ENCODE data around the gene ZNF205.

Gene ZNF205

GRCh38 chr16:3150346-3151218 is 38.2 kb downstream of the ZNF205 start:
- Histone ChIP-seq H3K27ac (peak overlapping the region; percentile 82), H3K9me3 (ENCODE audit: control insufficient read depth, low read length) (no peaks in the 10 kb centered on the region), H3K4me2 (ENCODE audit: low read length) (peak overlapping the region; percentile 79), H3K27me3 (ENCODE audit: control insufficient read depth, insufficient read depth, low read length) (no peaks in the 10 kb centered on the region), H3K4me3 (ENCODE audit: low read depth, low read length) (peak overlapping the region; percentile 66), H3K4me1 (no peaks in the 10 kb centered on the region), H3K36me3 (ENCODE audit: control insufficient read depth, insufficient read depth, low read length) (no peaks in the 10 kb centered on the region), H2AFZ (peak overlapping the region; percentile 93), H3K9ac (peak overlapping the region; percentile 74), H3K79me2 (no peaks in the 10 kb centered on the region)
- no peak for TF ChIP-seq CTCF (IDR thresholded peaks at IDR 0.05)

GRCh38 chr16:3152027-3152276 is 39.6 kb downstream of the ZNF205 start:
- Histone ChIP-seq H2AFZ (peak overlapping the region; percentile 50), H3K27ac (no peak overlapping the region), H3K9ac (no peak overlapping the region), H3K4me2 (ENCODE audit: low read length) (peak overlapping the region; percentile 76), H3K36me3 (ENCODE audit: control insufficient read depth, insufficient read depth, low read length) (no peaks in the 10 kb centered on the region), H3K79me2 (no peaks in the 10 kb centered on the region), H3K27me3 (ENCODE audit: control insufficient read depth, insufficient read depth, low read length) (no peaks in the 10 kb centered on the region), H3K9me3 (ENCODE audit: control insufficient read depth, low read length) (no peaks in the 10 kb centered on the region), H3K4me3 (ENCODE audit: low read depth, low read length) (peak overlapping the region; percentile 41), H3K4me1 (no peaks in the 10 kb centered on the region)
- TF ChIP-seq CTCF (IDR thresholded peaks at IDR 0.05) = no peak

- no peaks in the 10 kb centered on the region for H3K27me3 ChIP-seq (ENCODE audit: control insufficient read depth, insufficient read depth, low read length)
- no peaks in the 10 kb centered on the region for H3K36me3 ChIP-seq (ENCODE audit: control insufficient read depth, insufficient read depth, low read length)
- H3K4me3 ChIP-seq (ENCODE audit: low read depth, low read length) = peak overlapping the region; percentile 41
- TF ChIP-seq CTCF (IDR thresholded peaks at IDR 0.05) = peak; percentile 32
- H3K9me3 ChIP-seq (ENCODE audit: control insufficient read depth, low read length) = no peaks in the 10 kb centered on the region
- H3K9ac ChIP-seq = no peak overlapping the region
- H3K4me2 ChIP-seq (ENCODE audit: low read length) = peak overlapping the region; percentile 76
- peak overlapping the region; percentile 50 for H2AFZ ChIP-seq
- no peaks in the 10 kb centered on the region for H3K79me2 ChIP-seq
- H3K4me1 ChIP-seq = no peaks in the 10 kb centered on the region
- H3K27ac ChIP-seq = no peak overlapping the region
Measured at GRCh38 chr16:3152277-3152990, 40.0 kb downstream of the ZNF205 start.

GRCh38 chr16:3152991-3153368 is 40.6 kb downstream of the ZNF205 start:
- Histone ChIP-seq H3K4me1 (no peaks in the 10 kb centered on the region), H3K27ac (no peak overlapping the region), H3K27me3 (ENCODE audit: control insufficient read depth, insufficient read depth, low read length) (no peaks in the 10 kb centered on the region), H3K79me2 (no peaks in the 10 kb centered on the region), H3K4me3 (ENCODE audit: low read depth, low read length) (peak overlapping the region; percentile 41), H3K9me3 (ENCODE audit: control insufficient read depth, low read length) (no peaks in the 10 kb centered on the region), H3K9ac (no peak overlapping the region), H3K36me3 (ENCODE audit: control insufficient read depth, insufficient read depth, low read length) (no peaks in the 10 kb centered on the region), H2AFZ (peak overlapping the region; percentile 50), H3K4me2 (ENCODE audit: low read length) (peak overlapping the region; percentile 76)
- TF ChIP-seq CTCF (IDR thresholded peaks at IDR 0.05) = no peak

Data from parathyroid adenoma (tissue), 2 donors.